AG09309 (cell line): ENCODE data around the gene NAA80.

Source experiments
- DNase-seq: peaks from one replicate; pipeline ENCODE4 v3.0.0-alpha.2; 2010; ENCODE audit warnings: low read depth
- H3K4me3 ChIP-seq: 2 replicates; pipeline ENCODE4 v1.5.1; 2011; ENCODE audit warnings: mild to moderate bottlenecking, low read depth, low read length, moderate library complexity; ENCODE audit not compliant: control insufficient read depth
- CTCF ChIP-seq: IDR thresholded peaks from 2 replicates; pipeline ENCODE4 v1.5.1; 2011; ENCODE audit warnings: mild to moderate bottlenecking, low read depth, low read length, inconsistent platforms; ENCODE audit not compliant: insufficient read depth, control insufficient read depth; ENCODE audit errors: missing control alignments

NAA80 gene

GRCh38 chr3:50268703-50269451 is 30.3 kb downstream of the NAA80 start, which contains the start of gene SEMA3B:
Gene SEMA3B (plus strand): TSS chr3:50269147. CDS start chr3:50269241, 94 bp downstream.
- TF ChIP-seq CTCF = no peak
- no peak for DNase-seq
- peak within 1 kb of the TSS; percentile 30 for H3K4me3 ChIP-seq

GRCh38 chr3:50268276-50268675 is 30.9 kb downstream of the NAA80 start:
- H3K4me3 ChIP-seq = no peak overlapping the region
- no peak for DNase-seq
- no peak for TF ChIP-seq CTCF

- TF ChIP-seq CTCF = no peak
- H3K4me3 ChIP-seq = peak overlapping the region; percentile 53
- no peak for DNase-seq
These were observed 31.8 kb downstream of the NAA80 start for GRCh38 chr3:50267280-50267913.

GRCh38 chr3:50266836-50267235 is 32.4 kb downstream of the NAA80 start:
- peak overlapping the region; percentile 53 for H3K4me3 ChIP-seq
- no peak for DNase-seq
- no peak for TF ChIP-seq CTCF

GRCh38 chr3:50266017-50266416 is 33.2 kb downstream of the NAA80 start:
- no peak for DNase-seq
- no peak overlapping the region for H3K4me3 ChIP-seq
- TF ChIP-seq CTCF = no peak

- DNase-seq = no peak
- H3K4me3 ChIP-seq = no peak overlapping the region
- TF ChIP-seq CTCF = no peak
These were observed 33.6 kb downstream of the NAA80 start for GRCh38 chr3:50265571-50265970.
